Hindlimb muscle (tissue), 1 donor: ENCODE data around the gene C1orf216. TPM values are rescaled to one million over a fixed set of nuclear protein-coding genes. Genes with fewer than 3 reads are reported as not detected.
"Not testable (repeated sequence)": the region's sequence is repeated elsewhere in the genome, so short reads cannot be mapped to it uniquely, and the experiment has no call there.

Experiments used
- DNase-seq: peaks from one replicate; pipeline ENCODE4 v3.0.0-alpha.2; 2013
- polyA plus RNA-seq: library from polyadenylated mRNA; unstranded; fragments of 120-200 nt; gene quantifications from one replicate; pipeline ENCODE4 v1.2.1, GENCODE V29; 2013; ENCODE audit not compliant: insufficient read length

Gene C1orf216
- polyA plus RNA-seq, 1 donor: 9.0 TPM

DNA sequence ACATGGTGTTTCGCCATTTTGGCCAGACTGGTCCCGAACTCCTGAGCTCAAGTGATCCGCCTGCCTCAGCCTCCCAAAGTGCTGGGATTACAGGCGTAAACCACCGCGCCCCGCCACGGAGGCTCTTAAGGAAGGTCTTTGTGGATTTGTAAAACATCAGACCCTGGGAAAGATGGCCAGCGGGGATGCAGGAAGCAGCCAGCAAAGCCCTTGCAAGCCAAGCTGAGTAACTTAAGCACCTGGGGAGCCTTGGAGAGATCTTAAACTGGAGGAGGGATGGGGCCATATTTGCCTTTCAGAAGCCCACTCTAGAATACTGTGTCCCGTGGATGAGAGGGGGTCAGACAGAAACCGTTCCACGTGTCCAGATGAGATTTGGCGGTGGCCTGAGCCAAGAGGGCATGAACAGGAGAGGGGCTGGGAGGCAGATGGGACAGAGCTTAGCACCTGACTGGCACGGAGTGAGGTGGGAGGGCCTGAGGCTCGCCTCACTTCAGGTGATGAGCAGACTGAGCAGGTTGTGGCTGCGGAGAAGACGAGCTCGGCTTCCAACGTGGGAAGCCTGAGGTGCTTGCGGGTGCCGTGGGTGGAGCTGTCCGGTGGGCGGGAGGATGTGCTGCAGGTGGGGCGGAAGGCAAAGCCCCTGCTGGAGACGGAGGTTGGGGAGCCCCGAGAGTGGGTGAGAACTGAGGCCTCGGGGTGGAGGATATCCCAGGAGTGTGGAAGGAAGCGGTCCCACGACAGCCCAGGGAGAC lies 11.7 kb downstream of the C1orf216 start:
- DNase-seq: no peak

DNA sequence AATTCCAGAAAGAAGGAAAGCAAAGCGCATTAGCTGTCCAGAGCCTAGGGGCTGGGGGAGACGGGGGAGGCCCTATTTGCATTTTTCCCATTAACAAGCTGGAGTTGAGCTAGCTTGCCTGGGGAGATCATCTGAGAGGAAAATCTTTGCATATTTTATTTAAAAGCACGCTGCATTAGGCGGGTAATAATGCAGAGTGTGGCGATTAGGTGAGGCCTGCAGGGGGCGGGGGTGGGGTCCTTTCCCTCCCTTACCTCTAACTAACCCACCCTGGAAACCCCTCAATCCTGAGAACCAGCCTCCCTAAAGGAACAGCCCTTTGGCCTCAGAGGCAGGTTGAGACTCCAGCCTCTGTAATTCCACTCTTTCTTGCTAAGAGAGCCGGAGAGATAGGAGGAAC lies 16.2 kb downstream of the C1orf216 start:
- DNase-seq: no peak

DNA sequence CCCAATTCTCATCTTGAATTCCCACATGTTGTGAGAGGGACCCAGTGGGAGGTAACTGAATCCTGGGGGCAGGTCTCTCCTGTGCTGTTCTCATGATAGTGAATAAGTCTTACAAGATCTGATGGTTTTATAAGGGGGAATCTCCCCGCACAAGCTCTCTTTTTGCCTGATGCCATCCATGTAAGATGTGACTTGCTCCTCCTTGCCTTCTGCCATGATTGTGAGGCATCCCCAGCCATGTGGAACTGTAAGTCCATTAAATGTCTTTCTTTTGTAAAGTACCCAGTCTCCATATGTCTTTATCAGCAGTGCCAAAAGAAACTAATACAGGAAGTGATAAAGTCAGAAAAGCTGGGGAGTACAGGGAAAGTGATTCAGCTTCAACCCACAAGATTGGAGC lies 19.5 kb downstream of the C1orf216 start:
- not testable (repeated sequence) for DNase-seq

DNA sequence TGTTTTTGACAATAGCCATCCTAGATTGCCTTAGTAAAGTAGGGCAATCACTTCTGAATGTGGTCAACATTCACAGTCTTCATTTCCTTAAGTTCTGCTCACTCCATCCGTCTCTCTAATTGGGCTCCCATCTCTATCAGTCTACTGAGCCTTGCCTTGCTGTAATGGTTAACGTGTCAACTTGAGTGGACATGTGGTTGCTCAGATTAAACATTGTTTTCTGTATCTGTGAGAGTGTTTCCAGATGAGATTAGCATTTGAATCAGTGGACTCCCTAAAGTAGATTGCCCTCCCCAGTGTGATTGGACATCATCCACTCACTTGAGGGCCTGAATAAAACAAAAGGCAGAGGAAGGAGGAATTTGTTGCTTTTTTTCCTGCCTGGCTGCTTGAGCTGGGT lies 26.4 kb downstream of the C1orf216 start:
- no peak for DNase-seq

DNA sequence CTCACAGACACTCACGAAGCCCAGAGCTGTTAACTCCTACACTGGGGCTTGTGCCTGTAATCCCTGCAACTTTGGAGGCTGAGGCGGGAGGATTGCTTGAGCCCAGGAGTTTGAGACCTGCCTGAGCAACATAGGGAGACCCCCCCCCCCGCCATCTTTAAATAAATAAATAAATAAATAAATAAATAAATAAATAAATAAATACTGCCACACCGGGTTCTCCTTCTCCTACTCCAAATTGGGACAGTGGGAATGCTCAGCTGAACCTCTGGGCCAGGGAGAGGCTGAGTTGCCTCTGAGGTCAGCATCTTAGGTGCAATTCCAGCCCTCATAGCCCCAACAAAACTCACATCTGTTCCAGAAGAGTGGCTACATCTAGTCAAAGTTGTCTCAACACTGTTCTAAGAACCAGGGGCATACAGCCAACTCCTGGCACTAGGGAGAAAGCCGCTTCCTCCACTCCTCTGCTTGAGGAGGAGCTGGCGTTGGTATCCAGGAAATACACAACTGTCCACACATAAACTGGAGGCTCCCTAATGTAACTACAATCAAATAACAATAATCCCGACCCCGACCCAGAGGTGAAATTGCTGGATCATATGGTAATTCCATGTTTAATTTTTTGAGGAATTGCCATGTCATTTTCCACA lies 27.0 kb downstream of the C1orf216 start:
- no peak for DNase-seq

DNA sequence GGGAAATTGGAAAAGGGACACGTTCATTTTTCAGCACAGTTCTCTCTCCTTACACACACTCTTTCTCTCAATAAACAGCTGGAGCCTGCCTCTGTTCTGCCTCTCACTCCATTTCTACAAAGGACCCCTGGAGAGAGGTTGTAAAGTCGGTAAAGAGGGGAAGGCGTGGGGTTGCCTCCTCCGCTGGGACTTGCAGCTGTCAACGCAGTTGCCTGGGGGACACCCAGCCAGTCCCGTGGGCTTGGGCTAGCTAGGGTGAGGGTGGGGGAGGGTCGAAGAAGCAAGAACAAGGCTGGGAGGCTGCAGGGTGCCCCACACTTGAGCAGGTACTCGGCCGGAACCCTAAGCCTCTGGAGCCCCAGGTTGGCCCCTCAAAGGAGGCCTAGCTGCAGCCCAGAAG lies 27.6 kb downstream of the C1orf216 start:
- no peak for DNase-seq

DNA sequence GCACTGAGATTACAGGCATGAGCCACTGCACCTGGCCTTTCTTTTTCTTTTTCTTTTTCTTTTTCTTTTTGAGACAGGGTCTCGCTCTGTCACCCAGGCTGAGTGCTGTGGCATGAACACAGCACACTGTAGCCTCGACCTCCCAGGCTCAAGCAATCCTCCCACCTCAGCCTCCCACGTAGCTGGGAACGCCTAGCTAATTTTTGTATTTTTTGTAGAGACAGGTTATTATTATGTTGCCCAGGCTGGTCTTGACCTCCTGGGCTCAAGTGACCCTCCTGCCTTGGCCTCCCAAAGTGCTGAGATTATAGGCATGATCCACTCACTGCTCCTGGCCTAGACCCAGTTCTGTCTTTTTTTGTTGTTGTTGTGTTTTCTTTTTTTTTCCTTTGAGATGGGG lies 28.6 kb downstream of the C1orf216 start:
- DNase-seq: not testable (repeated sequence)

DNA sequence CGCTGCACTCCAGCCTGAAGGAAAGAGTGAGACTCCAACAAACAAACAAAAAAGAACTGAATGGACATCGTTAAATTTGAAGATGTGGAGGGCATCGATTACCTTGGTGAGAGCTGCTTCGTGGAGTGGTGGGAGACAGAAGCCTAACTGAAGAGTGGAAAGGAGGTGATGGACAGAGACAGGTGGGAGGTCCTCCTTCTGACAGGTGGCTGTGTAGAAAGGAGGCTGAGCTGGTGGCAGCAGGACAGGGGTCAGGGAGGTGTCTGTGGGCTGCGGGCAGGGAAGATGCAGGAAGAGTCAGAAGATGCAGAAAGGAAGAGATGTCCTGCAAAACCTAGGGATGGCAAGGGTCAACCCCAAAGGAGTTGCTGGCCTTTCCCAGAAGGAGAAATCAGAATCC lies 30.5 kb downstream of the C1orf216 start:
- DNase-seq: no peak

DNA sequence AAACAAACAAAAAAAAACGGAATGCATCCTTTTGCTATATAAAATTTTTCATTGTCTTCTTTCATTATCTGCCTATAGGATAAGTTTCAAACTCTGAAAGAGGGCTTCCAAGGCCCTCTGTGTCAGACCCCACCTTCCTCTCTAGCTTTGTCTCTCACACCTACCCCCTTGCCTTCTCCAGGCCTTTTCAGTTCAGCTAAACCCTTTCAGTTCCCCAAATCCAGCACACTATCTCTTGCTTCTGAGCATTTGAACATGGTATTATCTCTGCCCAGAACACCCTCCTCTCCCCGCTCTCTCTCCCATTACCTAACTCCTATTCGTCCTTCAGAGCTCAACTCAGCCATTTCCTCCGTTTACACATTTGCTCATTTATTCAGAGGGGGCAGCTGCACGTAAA lies 35.7 kb downstream of the C1orf216 start:
- DNase-seq: no peak

DNA sequence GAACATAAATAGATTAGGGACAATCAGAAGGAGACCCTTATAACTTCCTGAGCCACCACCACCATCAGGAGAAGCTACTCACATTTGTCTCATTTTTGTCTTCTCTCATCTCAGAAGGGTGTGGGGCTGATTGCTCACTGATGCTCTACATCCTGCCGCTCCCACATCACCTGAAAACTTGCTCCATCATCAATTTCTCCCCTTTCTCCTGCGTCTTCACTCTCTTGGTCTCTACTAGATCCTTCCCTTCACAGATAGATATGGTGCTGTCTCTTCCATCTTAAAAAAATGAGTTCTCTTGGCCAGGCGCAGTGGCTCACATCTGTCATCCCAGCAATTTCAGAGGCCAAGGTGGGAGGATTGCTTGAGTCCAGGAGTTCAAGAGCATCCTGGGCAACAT lies 38.4 kb downstream of the C1orf216 start:
- DNase-seq: no peak

DNA sequence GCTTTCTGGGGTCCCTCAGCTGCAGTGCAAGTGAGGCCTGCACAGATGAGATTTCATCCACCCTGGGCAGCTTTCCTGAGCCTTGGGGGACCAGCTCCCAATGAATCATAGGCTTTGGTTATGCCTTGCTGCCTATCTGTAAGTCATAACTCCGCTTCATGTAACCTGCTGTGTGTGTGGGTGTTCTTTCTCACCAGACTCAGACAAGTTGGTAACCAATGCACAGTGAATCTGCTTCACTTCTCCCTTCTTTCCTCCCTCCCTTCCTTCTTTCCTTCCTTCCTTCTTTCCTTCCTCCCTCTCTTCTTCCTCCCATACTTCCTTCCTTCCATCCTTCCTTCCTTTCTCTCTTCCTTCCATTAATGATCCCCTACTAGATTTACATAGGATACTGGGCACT lies 42.9 kb downstream of the C1orf216 start:
- no peak for DNase-seq

DNA sequence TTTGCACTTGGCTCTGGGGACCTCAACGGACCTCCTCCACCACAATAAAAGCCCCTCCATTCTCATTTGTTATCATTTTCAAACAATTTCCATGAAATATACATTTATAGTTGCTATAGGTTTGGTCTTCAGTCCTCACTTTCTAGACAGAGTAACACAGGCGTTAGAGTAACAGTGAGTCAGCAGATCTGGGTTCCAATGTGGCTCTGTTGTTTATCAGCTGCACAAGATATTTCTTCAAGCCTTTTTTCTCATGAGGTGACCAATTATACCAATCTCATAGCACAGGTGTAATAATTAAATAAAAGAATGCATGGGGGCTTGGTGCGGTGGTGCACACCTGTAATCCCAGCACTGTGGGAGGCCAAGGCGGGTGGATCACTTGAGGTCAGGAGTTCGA lies 44.6 kb downstream of the C1orf216 start:
- no peak for DNase-seq

DNA sequence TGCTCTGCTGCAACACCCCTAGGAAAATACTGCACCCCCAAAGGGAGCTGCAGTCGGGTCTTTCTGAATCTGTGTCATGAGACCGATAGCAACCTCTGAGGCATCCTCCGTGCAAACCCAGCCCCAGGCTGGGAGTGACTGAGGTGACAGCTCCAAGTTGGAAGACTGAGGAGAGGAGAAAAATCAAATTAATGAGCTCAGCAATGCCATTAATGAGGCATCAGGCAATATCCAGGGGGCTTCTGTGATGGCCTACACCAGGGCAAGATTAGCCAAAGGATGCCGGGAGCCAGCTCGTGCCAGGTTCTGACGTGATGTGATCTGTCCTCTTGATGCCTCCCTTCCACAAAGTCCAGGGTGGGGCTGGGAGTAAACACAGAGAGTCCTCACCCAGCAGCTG lies 46.6 kb downstream of the C1orf216 start:
- no peak for DNase-seq

DNA sequence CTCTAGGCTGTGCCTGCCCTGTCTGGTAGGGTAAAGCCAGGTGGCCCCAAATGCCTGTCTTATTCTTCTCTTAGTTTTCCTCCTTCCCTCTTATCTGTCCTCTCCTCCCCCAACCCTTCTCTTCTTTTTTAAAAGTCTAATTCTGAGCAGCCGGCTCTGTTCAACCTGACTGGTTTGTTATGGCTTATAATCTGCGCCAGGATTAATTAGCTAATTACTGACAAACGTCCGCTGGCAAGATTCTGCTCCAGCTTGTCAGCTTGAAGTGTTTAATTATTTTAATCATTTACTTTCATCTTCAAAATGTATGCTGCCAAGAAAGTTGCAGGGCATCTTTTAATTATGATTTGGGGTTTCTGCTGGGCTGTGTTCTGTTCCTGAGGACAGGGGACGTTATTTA lies 50.2 kb downstream of the C1orf216 start:
- no peak for DNase-seq

DNA sequence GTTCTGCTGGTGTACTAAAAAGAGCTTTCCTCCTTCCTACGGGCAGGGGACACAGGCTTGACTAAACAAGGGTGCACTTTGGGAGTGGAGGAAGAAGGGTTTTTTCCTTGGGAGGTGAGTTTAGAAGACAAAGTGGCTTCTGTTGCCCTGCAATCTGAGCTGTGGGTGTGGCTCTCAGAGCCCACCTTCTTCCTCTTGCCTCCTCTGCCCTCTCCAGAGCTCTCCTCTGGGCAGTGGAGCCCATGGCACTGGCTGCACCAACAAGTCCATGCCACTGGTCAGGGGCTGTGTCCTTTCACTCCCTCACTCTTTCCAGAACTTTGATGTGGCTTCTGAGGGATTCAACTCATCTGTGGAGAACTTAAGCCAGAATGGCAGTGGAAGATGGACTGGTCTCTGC lies 51.8 kb downstream of the C1orf216 start:
- no peak for DNase-seq

DNA sequence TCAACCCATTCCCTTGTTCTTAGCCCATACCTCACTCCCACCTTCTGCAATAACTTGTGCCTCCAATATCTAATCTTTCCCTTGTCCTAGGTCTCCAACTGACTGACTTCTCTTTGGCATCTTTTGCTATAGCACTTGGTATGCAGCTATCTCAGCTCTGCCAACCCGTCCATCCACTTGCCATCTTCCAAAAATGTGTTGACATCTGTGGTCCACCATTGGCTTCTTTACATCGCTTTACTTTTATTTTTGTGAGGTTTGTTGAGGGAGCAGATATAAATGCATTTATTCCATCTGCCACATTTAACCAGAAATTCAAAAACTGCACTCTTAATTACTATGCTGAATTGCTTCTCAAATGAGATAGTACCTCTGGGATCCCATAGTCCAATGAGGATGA lies 52.5 kb downstream of the C1orf216 start:
- DNase-seq: no peak

Other genes starting within 250 kb of the C1orf216 start
- 41.3 TPM for gene KIAA0319L, start 161.5 kb downstream of the C1orf216 start, polyA plus RNA-seq
- 19.9 TPM for gene NCDN, start 161.1 kb downstream of the C1orf216 start, polyA plus RNA-seq
- gene TFAP2E, start 145.6 kb downstream of the C1orf216 start, polyA plus RNA-seq: 0.96 TPM
- 57.6 TPM for gene PSMB2, start 77.4 kb downstream of the C1orf216 start, polyA plus RNA-seq
- 6.5 TPM for gene CLSPN, start 51.1 kb upstream of the C1orf216 start, polyA plus RNA-seq
- 14.9 TPM for gene AGO4, start 89.1 kb upstream of the C1orf216 start, polyA plus RNA-seq
- gene AGO1, start 164.3 kb upstream of the C1orf216 start, polyA plus RNA-seq: 9.4 TPM
- 12.3 TPM for gene AGO3, start 212.2 kb upstream of the C1orf216 start, polyA plus RNA-seq